HFFc6 (cell line): Measurements from ENCODE around the gene FXYD7. TPM values are rescaled to one million over a fixed set of nuclear protein-coding genes. Genes with fewer than 3 reads are reported as not detected.

Experiments used
- DNase-seq: peaks from one replicate; pipeline ENCODE4 v3.0.0-alpha.2; 2018
- H3K27ac Mint-ChIP-seq: 2 replicates; pipeline ENCODE4 v1.8.0; 2020; ENCODE audit warnings: mild to moderate bottlenecking, mixed read lengths
- H3K27me3 Mint-ChIP-seq: 2 replicates; pipeline ENCODE4 v1.8.0; 2021; ENCODE audit warnings: mild to moderate bottlenecking, moderate library complexity, mixed read lengths; ENCODE audit not compliant: insufficient read depth
- H3K36me3 Mint-ChIP-seq: 2 replicates; pipeline ENCODE4 v1.8.0; 2021; ENCODE audit warnings: low read depth, mixed read lengths
- H3K4me1 Mint-ChIP-seq: 2 replicates; pipeline ENCODE4 v1.8.0; 2020; ENCODE audit warnings: low read depth, mixed read lengths
- H3K4me3 Mint-ChIP-seq: 2 replicates; pipeline ENCODE4 v1.8.0; 2020; ENCODE audit warnings: mild to moderate bottlenecking, moderate library complexity, mixed read lengths
- H3K9me3 Mint-ChIP-seq: 2 replicates; pipeline ENCODE4 v1.8.0; 2020; ENCODE audit warnings: mild to moderate bottlenecking, mixed read lengths
- total RNA-seq, 6 experiments: library from RNA; stranded (reverse); fragmentation: NEBNext Ultra II Directional; extraction: Animal tissue kit (Norgen Biotek cat#: 25700); gene quantifications; 2 replicates in 1 of 6; 3 replicates in 5 of 6; pipeline ENCODE4 v1.2.3, GENCODE V29; 2021
- TF ChIP-seq, protein P1 (sequence below): fragments of 200-600 bp; sonication (generic); IDR thresholded peaks from 2 replicates; pipeline ENCODE4 v1.5.0; 2021; ENCODE audit warnings: antibody characterized with exemption, mild to moderate bottlenecking

The FXYD7 gene
- total RNA-seq, 6 experiments from 2014 or later: 0.32 to 0.87 (median 0.68) TPM; not detected in 3

DNA sequence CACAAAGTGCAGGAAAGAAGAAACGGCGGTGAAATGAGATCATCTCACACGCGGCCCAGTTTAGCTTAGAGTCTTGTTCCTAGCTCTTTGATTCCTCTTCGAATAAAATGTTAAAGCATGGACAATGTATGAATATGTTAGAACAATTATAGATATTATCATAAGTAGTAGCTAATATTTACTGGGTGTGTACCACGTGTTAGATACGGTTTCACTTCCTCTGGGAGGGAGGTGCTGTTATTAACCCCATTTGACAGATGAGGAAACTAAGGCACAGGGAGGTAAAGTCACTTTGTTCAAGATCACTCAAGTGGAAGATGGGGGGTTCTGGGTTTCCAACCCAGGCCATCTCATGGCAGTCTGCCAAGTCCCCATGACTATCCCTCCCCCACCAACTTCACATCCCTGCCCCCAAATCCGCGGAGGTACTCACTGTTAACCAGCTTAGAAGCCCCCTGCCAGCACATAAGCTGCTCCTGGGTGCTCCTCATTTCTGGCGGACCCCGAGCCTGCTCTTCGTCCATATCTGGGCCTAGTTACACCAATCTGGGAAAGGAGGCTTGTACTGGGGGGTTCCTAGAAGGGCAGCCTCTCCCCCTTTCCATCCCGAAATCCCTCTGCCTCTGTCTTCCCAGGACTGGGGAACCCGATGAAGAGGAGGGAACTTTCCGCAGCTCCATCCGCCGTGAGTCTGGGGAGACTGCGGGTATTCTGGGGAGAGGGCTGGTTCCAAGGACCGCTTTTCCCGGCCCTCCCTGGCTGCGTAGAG, 1.0 kb upstream of the FXYD7 start:
- H3K9me3 Mint-ChIP-seq: no peaks in the 10 kb centered on the region
- peaks cover 49% of the 10 kb centered on the region for H3K4me1 Mint-ChIP-seq
- peaks cover 20% of the 10 kb centered on the region for H3K27me3 Mint-ChIP-seq
- peak overlapping the region; percentile 52; the same call in 1 of the 2 replicates for H3K27ac Mint-ChIP-seq
- TF ChIP-seq, protein P1, sequence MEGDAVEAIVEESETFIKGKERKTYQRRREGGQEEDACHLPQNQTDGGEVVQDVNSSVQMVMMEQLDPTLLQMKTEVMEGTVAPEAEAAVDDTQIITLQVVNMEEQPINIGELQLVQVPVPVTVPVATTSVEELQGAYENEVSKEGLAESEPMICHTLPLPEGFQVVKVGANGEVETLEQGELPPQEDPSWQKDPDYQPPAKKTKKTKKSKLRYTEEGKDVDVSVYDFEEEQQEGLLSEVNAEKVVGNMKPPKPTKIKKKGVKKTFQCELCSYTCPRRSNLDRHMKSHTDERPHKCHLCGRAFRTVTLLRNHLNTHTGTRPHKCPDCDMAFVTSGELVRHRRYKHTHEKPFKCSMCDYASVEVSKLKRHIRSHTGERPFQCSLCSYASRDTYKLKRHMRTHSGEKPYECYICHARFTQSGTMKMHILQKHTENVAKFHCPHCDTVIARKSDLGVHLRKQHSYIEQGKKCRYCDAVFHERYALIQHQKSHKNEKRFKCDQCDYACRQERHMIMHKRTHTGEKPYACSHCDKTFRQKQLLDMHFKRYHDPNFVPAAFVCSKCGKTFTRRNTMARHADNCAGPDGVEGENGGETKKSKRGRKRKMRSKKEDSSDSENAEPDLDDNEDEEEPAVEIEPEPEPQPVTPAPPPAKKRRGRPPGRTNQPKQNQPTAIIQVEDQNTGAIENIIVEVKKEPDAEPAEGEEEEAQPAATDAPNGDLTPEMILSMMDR: no peak
- H3K36me3 Mint-ChIP-seq: no peaks in the 10 kb centered on the region
- peak overlapping the region; percentile 81; the same call in 1 of the 2 replicates for H3K4me3 Mint-ChIP-seq
- no peak for DNase-seq

DNA sequence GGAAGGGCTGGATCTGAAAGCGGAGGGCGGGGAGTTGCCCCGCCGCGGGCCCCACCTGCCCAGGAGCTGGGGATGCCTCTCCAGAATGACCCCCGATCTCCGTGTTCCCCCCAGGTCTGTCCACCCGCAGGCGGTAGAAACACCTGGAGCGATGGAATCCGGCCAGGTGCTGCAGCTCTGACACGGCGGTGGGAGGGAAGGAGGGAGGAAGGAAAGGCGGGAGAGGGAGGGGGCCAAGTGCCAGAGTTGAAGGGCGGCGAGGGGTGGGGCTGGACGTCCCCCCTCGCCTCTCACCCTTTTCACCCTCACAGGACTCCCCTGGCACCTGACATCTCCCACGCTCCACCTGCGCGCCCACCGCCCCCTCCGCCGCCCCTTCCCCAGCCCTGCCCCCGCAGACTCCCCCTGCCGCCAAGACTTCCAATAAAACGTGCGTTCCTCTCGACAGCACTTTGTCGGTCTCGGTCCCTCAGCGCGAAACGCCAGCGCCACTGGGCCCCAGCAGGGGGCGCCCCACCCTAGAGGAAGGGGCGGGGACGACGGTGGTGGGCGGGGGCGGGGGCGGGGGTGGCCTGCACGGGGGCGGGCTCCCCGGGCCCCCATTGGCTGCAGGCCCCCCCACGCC, 337 bp upstream of the FXYD7 start:
- Mint-ChIP-seq H3K4me1 (peaks cover 49% of the 10 kb centered on the region), H3K9me3 (no peaks in the 10 kb centered on the region), H3K4me3 (peak overlapping the region; percentile 42; the same call in 1 of the 2 replicates), H3K27me3 (peaks cover 13% of the 10 kb centered on the region; the same call in 1 of the 2 replicates), H3K36me3 (no peaks in the 10 kb centered on the region), H3K27ac (no peak overlapping the region)
- no peak for DNase-seq
- TF ChIP-seq, protein P1: peak; percentile 82

DNA sequence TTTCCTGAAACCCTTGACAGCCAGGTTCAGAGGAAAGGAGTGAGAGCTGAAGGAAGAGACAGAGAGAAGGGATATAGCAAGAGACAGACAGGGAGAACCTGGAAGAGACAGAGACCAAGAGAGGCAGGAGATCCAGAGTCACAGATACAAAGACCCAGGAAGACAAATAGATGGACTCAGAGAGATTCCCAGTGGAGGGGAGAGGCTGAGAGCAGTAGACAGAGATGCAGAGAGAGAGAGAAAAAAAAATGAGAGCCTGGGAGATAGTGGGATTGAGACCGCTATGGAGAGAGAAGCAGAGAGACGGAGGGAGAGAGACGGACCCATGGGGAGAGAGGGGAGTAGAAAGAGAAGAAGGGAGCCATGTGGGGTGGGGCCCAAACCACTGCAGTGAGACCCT, 763 bp downstream of the FXYD7 start:
- DNase-seq: no peak
- Mint-ChIP-seq H3K4me3 (no peak overlapping the region), H3K27ac (no peak overlapping the region), H3K36me3 (no peaks in the 10 kb centered on the region), H3K4me1 (peaks cover 41% of the 10 kb centered on the region), H3K9me3 (no peaks in the 10 kb centered on the region), H3K27me3 (peaks cover 5% of the 10 kb centered on the region; the same call in 1 of the 2 replicates)
- TF ChIP-seq, protein P1: no peak

DNA sequence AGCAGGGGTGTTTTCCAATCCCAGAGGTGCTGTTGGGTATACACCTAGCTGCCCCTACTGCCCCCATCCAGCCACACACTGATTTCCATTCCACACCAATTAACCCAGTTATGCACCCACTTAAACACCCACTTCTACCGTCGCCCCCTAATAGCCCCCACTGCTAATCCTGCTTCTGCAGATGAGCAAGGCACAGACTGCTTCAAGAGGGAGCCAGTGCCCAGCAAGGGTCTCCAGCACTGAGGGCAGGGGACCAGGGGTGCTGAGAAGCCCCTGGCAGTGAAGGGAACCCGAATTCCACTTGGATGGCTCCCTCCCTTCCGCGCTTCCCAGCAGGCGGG, 1.2 kb downstream of the FXYD7 start:
- Mint-ChIP-seq H3K4me1 (peaks cover 37% of the 10 kb centered on the region), H3K27ac (no peak overlapping the region), H3K9me3 (no peaks in the 10 kb centered on the region), H3K4me3 (no peak overlapping the region), H3K27me3 (peaks cover 2% of the 10 kb centered on the region; the same call in 1 of the 2 replicates), H3K36me3 (no peaks in the 10 kb centered on the region)
- DNase-seq: no peak
- TF ChIP-seq, protein P1: no peak

DNA sequence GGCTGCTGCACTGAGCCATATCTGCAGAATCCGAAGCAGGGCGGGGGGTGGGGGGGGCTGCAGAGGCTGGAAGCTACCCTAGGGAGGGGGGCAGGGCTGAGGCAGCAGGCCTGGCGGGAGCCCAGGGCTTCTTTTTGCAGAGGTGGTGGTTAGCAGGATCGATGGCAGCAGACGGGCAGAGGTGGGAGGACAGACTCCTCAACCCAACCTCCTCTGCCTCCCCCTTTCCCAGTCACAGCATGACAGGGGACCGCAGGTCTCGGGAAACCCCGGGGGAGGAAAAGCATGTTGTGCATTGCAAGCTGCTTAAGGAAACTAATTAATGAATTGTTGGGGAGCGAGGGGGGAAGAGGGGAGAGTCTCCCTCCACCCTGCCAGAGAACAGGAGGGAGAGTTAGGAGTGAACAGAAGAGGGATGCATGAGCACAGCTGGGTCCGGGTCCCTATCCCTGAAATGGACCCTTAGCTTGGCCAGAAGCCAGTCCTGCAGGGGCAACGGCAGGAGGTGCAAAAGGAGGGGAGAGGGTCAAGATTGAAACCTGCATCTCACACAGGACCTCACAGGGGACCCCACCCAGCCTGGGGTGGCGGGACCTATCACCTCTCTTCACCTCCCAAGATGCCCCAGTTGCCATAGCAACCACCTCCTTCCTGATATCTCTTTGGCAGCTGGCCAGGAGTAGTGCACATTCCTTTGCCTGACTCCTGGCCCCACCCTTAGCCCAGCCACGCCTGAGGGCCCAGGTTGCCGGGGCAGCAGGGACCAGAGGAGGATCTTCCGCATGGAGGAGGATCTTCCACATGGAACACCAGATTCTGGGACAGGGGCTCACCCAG, 1.8 kb downstream of the FXYD7 start:
- TF ChIP-seq, protein P1: no peak
- no peak for DNase-seq
- Mint-ChIP-seq H3K36me3 (no peaks in the 10 kb centered on the region), H3K27me3 (peaks cover 2% of the 10 kb centered on the region; the same call in 1 of the 2 replicates), H3K4me1 (peaks cover 31% of the 10 kb centered on the region), H3K4me3 (no peak overlapping the region), H3K27ac (no peak overlapping the region), H3K9me3 (no peaks in the 10 kb centered on the region)
